Type B pancreatic cell (in vitro differentiated cells): ENCODE measurements around the gene NEK1. TPM values are rescaled to one million over a fixed set of nuclear protein-coding genes. Genes with fewer than 3 reads are reported as not detected.

Experiments
- DNase-seq: peaks from one replicate; pipeline ENCODE4 v3.0.0; 2021; ENCODE audit warnings: mixed read lengths; ENCODE audit not compliant: unreplicated experiment; ENCODE audit errors: extremely low spot score
- H3K27ac Mint-ChIP-seq: 2 replicates; pipeline ENCODE4 v1.8.0; 2021; ENCODE audit warnings: mild to moderate bottlenecking, mixed read lengths
- H3K27me3 Mint-ChIP-seq: 2 replicates; pipeline ENCODE4 v1.8.0; 2021; ENCODE audit warnings: mixed read lengths
- H3K36me3 Mint-ChIP-seq: 2 replicates; pipeline ENCODE4 v1.8.0; 2021; ENCODE audit warnings: mixed read lengths
- H3K4me1 Mint-ChIP-seq: one replicate; pipeline ENCODE4 v1.8.0; 2021; ENCODE audit warnings: mixed read lengths; ENCODE audit not compliant: unreplicated experiment
- H3K4me3 Mint-ChIP-seq: 2 replicates; pipeline ENCODE4 v1.8.0; 2021; ENCODE audit warnings: mild to moderate bottlenecking, mixed read lengths
- H3K9me3 Mint-ChIP-seq: 2 replicates; pipeline ENCODE4 v1.8.0; 2021; ENCODE audit warnings: mixed read lengths
- total RNA-seq: library from RNA; stranded (reverse); gene quantifications from 2 replicates; pipeline ENCODE4 v1.2.1, GENCODE V29; 2021; ENCODE audit warnings: low replicate concordance
- TF ChIP-seq, protein P1 (sequence below): fragments of 200-600 bp; sonication (generic); conservative IDR thresholded peaks from 2 replicates; pipeline ENCODE4 v1.5.0; 2021; ENCODE audit warnings: antibody characterized with exemption, mild to moderate bottlenecking

Gene NEK1
- total RNA-seq, 1 donor from 2014 or later, result 17.7 TPM

DNA sequence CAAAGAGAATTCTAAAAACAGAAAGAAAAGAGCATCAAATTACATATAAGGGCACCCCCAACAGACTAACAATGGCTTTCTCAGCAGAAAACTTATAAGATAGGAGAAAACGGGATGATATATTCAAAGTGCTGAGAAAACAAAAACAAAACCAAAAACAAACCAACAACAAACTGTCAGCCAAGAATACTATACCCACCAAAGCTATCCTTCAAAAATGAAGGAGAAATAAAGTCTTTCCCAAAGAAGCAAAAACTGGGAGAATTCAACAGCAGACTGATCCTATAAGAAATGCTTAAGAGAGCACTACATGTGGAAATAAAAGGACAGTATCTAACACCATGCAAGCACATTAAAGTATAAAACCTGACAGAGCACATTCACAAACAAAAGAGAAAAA, 168.6 kb downstream of the NEK1 start:
- H3K27me3 Mint-ChIP-seq, result no peaks in the 10 kb centered on the region
- no peak overlapping the region for H3K4me3 Mint-ChIP-seq
- H3K27ac Mint-ChIP-seq, result no peak overlapping the region
- peaks cover 40% of the 10 kb centered on the region for H3K36me3 Mint-ChIP-seq
- peaks cover 22% of the 10 kb centered on the region for H3K9me3 Mint-ChIP-seq
- TF ChIP-seq, protein P1, sequence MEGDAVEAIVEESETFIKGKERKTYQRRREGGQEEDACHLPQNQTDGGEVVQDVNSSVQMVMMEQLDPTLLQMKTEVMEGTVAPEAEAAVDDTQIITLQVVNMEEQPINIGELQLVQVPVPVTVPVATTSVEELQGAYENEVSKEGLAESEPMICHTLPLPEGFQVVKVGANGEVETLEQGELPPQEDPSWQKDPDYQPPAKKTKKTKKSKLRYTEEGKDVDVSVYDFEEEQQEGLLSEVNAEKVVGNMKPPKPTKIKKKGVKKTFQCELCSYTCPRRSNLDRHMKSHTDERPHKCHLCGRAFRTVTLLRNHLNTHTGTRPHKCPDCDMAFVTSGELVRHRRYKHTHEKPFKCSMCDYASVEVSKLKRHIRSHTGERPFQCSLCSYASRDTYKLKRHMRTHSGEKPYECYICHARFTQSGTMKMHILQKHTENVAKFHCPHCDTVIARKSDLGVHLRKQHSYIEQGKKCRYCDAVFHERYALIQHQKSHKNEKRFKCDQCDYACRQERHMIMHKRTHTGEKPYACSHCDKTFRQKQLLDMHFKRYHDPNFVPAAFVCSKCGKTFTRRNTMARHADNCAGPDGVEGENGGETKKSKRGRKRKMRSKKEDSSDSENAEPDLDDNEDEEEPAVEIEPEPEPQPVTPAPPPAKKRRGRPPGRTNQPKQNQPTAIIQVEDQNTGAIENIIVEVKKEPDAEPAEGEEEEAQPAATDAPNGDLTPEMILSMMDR, result no peak
- DNase-seq, result no peak
- H3K4me1 Mint-ChIP-seq, result peaks cover 8% of the 10 kb centered on the region

DNA sequence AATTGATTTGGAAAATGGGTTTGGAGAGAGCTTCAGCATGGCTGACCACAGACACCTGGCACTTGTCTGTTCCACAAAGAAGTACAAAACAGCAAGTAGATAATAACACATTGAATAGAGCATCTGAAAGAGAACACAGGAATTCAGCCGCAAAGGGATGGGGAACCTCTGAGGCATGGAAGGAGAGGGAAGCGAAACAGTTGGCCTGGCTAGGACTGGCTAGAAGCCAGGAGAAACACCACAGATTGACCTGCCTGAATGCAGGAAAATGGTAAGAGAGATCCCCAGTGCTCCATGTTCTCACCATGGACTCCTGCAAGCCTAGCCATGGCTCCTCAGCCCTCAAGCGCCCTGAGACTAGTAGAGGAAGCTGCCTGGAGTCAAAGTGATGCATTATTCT, 171.9 kb downstream of the NEK1 start:
- peaks cover 14% of the 10 kb centered on the region for H3K9me3 Mint-ChIP-seq
- no peak for DNase-seq
- peaks cover 21% of the 10 kb centered on the region for H3K4me1 Mint-ChIP-seq
- peaks cover 21% of the 10 kb centered on the region for H3K36me3 Mint-ChIP-seq
- no peaks in the 10 kb centered on the region for H3K27me3 Mint-ChIP-seq
- no peak overlapping the region for H3K27ac Mint-ChIP-seq
- TF ChIP-seq, protein P1, result no peak
- no peak overlapping the region for H3K4me3 Mint-ChIP-seq

- H3K36me3 Mint-ChIP-seq, result peaks cover 14% of the 10 kb centered on the region
- H3K4me3 Mint-ChIP-seq, result no peak overlapping the region
- H3K4me1 Mint-ChIP-seq, result peaks cover 21% of the 10 kb centered on the region
- no peak overlapping the region for H3K27ac Mint-ChIP-seq
- TF ChIP-seq, protein P1, result no peak
- DNase-seq, result no peak
- no peaks in the 10 kb centered on the region for H3K27me3 Mint-ChIP-seq
- peaks cover 6% of the 10 kb centered on the region for H3K9me3 Mint-ChIP-seq
Observed at GRCh38 chr4:169439244-169439643, 173.1 kb downstream of the NEK1 start.

DNA sequence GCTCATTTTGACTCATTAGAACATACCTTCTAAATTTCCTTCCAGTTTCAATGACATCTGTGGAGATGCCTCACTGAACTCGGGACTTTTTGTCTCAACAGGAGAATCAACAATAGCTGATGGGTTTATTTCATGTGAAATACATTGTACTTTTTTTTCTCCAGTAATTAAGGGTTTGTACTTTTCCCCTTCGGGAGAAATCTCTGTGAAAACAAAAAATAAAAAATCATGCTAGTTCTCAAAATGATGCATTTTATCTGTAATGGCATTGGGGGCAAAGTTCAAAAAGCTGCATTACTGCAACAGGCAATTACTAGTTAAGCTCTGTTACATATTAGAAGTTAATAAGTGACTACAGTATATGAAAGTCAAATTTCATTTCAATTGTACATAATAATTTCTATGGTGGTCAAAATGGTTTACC, 174.3 kb downstream of the NEK1 start:
- H3K36me3 Mint-ChIP-seq, result peaks cover 4% of the 10 kb centered on the region
- H3K9me3 Mint-ChIP-seq, result no peaks in the 10 kb centered on the region
- H3K27me3 Mint-ChIP-seq, result no peaks in the 10 kb centered on the region
- no peak for DNase-seq
- no peak overlapping the region for H3K4me3 Mint-ChIP-seq
- TF ChIP-seq, protein P1, result no peak
- H3K27ac Mint-ChIP-seq, result no peak overlapping the region
- peaks cover 21% of the 10 kb centered on the region for H3K4me1 Mint-ChIP-seq

GRCh38 chr4:169437299-169438047, 174.9 kb downstream of the NEK1 start:
- no peaks in the 10 kb centered on the region for H3K27me3 Mint-ChIP-seq
- no peak overlapping the region for H3K4me3 Mint-ChIP-seq
- peaks cover 4% of the 10 kb centered on the region for H3K36me3 Mint-ChIP-seq
- peaks cover 21% of the 10 kb centered on the region for H3K4me1 Mint-ChIP-seq
- no peak for DNase-seq
- no peak overlapping the region for H3K27ac Mint-ChIP-seq
- no peaks in the 10 kb centered on the region for H3K9me3 Mint-ChIP-seq
- TF ChIP-seq, protein P1, result no peak
